Lung (tissue), 12 donors: ENCODE results near the gene SUZ12. TPM values are rescaled to one million over a fixed set of nuclear protein-coding genes. Genes with fewer than 3 reads are reported as not detected.
"Not testable (repeated sequence)": the region's sequence is repeated elsewhere in the genome, so short reads cannot be mapped to it uniquely, and the experiment has no call there.

Experiments
- ATAC-seq: fragments of 200-7000 bp; cut with Tn5 transposase; one replicate; pipeline ENCODE4 v1.9.1; 2020; ENCODE audit warnings: moderate number of reproducible peaks; ENCODE audit not compliant: insufficient read depth, low FRiP score
- DNase-seq, 3 donors: peaks; one replicate each; pipeline ENCODE4 v3.0.0-alpha.2; 2013 to 2017
- H3K27ac ChIP-seq, 2 donors: one replicate each; pipeline ENCODE4 v1.5.1; 2013; ENCODE audit warnings: mild to moderate bottlenecking in 2 of 2, moderate library complexity in 2 of 2, control low read depth in 1 of 2, inconsistent platforms in 1 of 2, low read depth in 1 of 2, low read length in 1 of 2
- H3K27me3 ChIP-seq, 3 donors: one replicate each; pipeline ENCODE4 v1.5.1; 2013; ENCODE audit warnings: low read length in 2 of 3; ENCODE audit not compliant: control insufficient read depth in 3 of 3, insufficient read depth in 3 of 3
- H3K36me3 ChIP-seq, 4 donors: one replicate each; pipeline ENCODE4 v1.5.1; 2013; ENCODE audit warnings: low read length in 4 of 4, mild to moderate bottlenecking in 1 of 4, moderate library complexity in 1 of 4; ENCODE audit not compliant: control insufficient read depth in 4 of 4, insufficient read depth in 4 of 4
- H3K4me1 ChIP-seq, 5 donors: one replicate each; pipeline ENCODE4 v1.5.1; 2013; ENCODE audit warnings: low read length in 5 of 5, mild to moderate bottlenecking in 2 of 5, moderate library complexity in 1 of 5; ENCODE audit not compliant: control insufficient read depth in 5 of 5, insufficient read depth in 5 of 5
- H3K4me3 ChIP-seq: one replicate; pipeline ENCODE4 v1.5.1; 2013; ENCODE audit warnings: mild to moderate bottlenecking, control low read depth, moderate library complexity
- H3K9ac ChIP-seq, 2 donors: one replicate each; pipeline ENCODE4 v1.5.1; 2013; ENCODE audit warnings: low read length in 2 of 2, control low read depth in 1 of 2; ENCODE audit not compliant: insufficient read depth in 1 of 2
- H3K9me3 ChIP-seq, 4 donors: one replicate each; pipeline ENCODE4 v1.5.1; 2013; ENCODE audit warnings: low read length in 3 of 4, mild to moderate bottlenecking in 1 of 4, moderate library complexity in 1 of 4; ENCODE audit not compliant: control insufficient read depth in 4 of 4, insufficient read depth in 3 of 4
- WGBS, 2 donors: extraction: QIAGEN DNeasy Blood & Tissue Kit; methylation state at CpG; one replicate each; pipeline ENCODE4 v1.1.7; 2013; 5-methylcytosine and 5-hydroxymethylcytosine counted together
- polyA plus RNA-seq, 2 donors: library from polyadenylated mRNA; stranded (reverse); fragments of 200-250 nt; gene quantifications; one replicate each; pipeline ENCODE4 v1.2.1, GENCODE V29; 2013
- total RNA-seq, 2 donors: library from RNA; depleted of rRNA in 1 of 2; stranded (reverse); fragments of >200 nt in 1 of 2; gene quantifications; one replicate each; pipeline ENCODE4 v1.2.1, GENCODE V29; 2014 to 2021
- TF ChIP-seq, protein P1 (sequence below): IDR thresholded peaks from 2 replicates; pipeline ENCODE4 v1.5.1; 2012; ENCODE audit warnings: mild to moderate bottlenecking; ENCODE audit errors: control extremely low read depth, extremely low read depth
- donor health status: control.
- donor health status: control.
- donor health status: Bipolar disorder and iron deficiency.
- donor health status: healthy.
- donor health status: DM: yes; HTN: yes; CAD: no.

Gene SUZ12
- total and polyA plus RNA-seq, 4 donors, result 11.6 to 44.7 (median 16.2) TPM

DNA sequence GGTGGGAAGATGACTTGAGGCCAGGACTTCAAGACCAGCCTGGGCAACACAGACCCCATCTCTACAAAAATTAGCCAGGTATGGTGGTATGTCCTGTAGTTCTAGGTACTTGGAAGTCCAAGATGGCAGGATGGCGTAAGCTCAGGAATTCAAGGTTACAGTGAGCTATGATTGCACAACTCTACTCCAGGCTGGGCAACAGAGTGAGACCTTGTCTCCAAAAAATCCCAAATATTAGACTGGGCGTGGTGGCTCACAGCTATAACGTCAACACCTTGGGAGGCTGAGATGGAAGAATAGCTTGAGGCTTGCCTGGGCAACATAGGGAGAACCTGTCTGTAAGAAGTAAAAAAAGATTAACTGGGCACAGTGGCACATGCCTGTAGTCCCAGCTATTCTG, 30.8 kb downstream of the SUZ12 start:
- TF ChIP-seq, protein P1, sequence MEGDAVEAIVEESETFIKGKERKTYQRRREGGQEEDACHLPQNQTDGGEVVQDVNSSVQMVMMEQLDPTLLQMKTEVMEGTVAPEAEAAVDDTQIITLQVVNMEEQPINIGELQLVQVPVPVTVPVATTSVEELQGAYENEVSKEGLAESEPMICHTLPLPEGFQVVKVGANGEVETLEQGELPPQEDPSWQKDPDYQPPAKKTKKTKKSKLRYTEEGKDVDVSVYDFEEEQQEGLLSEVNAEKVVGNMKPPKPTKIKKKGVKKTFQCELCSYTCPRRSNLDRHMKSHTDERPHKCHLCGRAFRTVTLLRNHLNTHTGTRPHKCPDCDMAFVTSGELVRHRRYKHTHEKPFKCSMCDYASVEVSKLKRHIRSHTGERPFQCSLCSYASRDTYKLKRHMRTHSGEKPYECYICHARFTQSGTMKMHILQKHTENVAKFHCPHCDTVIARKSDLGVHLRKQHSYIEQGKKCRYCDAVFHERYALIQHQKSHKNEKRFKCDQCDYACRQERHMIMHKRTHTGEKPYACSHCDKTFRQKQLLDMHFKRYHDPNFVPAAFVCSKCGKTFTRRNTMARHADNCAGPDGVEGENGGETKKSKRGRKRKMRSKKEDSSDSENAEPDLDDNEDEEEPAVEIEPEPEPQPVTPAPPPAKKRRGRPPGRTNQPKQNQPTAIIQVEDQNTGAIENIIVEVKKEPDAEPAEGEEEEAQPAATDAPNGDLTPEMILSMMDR, result no peak
- Histone ChIP-seq H3K4me3 (no peak overlapping the region), H3K27me3 (no peaks in the 10 kb centered on the region), H3K36me3 (peaks cover 0 to 9% (median 5%) of the 10 kb centered on the region in 4 donors), H3K9me3 (no peaks in the 10 kb centered on the region), H3K27ac (no peak overlapping the region), H3K9ac (no peak overlapping the region), H3K4me1 (no peaks in the 10 kb centered on the region)
- DNase-seq, result no peak
- WGBS, 2 donors, result 93 to 94% methylated on average over 3 of the region's 3 CpGs
- no peak for ATAC-seq

DNA sequence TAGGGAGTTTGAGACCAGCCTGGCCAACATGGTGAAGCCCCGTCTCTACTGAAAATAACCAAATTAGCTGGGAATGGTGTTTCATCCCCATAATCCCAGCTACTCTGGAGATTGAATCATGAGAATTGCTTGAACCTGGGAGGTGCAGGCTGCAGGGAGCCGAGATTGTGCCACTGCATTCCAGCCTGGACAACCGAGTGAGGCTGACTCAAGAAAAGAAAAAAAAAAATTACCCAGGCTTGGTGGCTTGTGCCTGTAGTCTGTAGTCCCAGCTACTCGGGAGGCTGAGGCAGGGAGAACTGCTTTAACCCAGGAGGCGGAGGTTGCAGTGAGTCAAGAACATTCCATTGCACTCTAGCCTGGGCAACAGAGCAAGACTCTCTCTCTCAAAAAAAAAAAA, 33.6 kb downstream of the SUZ12 start:
- H3K36me3 ChIP-seq, H3K27ac ChIP-seq, H3K9me3 ChIP-seq, H3K4me1 ChIP-seq, DNase-seq, ATAC-seq, H3K4me3 ChIP-seq, H3K9ac ChIP-seq, H3K27me3 ChIP-seq: not testable (repeated sequence)
- 89 to 92% methylated on average over 5 of the region's 5 CpGs for WGBS, 2 donors

GRCh38 chr17:31974269-31975071, 37.7 kb downstream of the SUZ12 start:
- not testable (repeated sequence) for H3K27ac ChIP-seq, H3K9ac ChIP-seq, H3K36me3 ChIP-seq, H3K9me3 ChIP-seq, H3K27me3 ChIP-seq, ATAC-seq, H3K4me3 ChIP-seq, DNase-seq, H3K4me1 ChIP-seq
- 97 to 99% methylated on average over 14 of the region's 14 CpGs for WGBS, 2 donors

DNA sequence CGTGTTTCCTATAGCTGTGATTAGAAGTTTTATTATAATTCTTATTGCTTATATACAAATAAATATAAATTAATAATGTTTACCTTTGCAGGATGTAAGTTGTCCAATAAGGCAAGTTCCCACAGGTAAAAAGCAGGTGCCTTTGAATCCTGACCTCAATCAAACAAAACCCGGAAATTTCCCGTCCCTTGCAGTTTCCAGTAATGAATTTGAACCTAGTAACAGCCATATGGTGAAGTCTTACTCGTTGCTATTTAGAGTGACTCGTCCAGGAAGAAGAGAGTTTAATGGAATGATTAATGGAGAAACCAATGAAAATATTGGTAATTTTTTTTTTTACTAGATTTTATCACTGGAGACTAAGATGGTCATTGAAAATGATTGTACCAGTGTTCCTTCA, 38.6 kb downstream of the SUZ12 start:
- 79 to 92% methylated on average over 5 of the region's 5 CpGs for WGBS, 2 donors
- DNase-seq, H3K4me1 ChIP-seq, H3K4me3 ChIP-seq, H3K27me3 ChIP-seq, H3K36me3 ChIP-seq, H3K9me3 ChIP-seq, H3K9ac ChIP-seq, H3K27ac ChIP-seq, ATAC-seq: not testable (repeated sequence)

- not testable (repeated sequence) for DNase-seq, H3K4me1 ChIP-seq, H3K9me3 ChIP-seq, H3K9ac ChIP-seq, ATAC-seq, H3K27ac ChIP-seq, H3K27me3 ChIP-seq, H3K4me3 ChIP-seq
- H3K36me3 ChIP-seq, result peaks cover 23 to 40% (median 35%) of the 10 kb centered on the region in 4 donors
- WGBS, 2 donors, result 96 to 98% methylated on average over 8 of the region's 8 CpGs
These were observed 55.0 kb downstream of the SUZ12 start for GRCh38 chr17:31991821-31992220.
